ENCODE results near the gene EHMT1. TPM values are rescaled to one million over a fixed set of nuclear protein-coding genes. Genes with fewer than 3 reads are reported as not detected.

Gene EHMT1
- total and polyA plus RNA-seq, 2 of the 8 experiments (the other 6 are each of a cell fraction or from before 2014, with no cell fraction given) = 95.7 to 163 TPM

- no peak overlapping the region for H2BK120ac ChIP-seq (replicated peaks; ENCODE audit: low read depth, low read length)
- H4K8ac ChIP-seq (ENCODE audit: extremely low read depth, insufficient read depth, low read length) = no peak overlapping the region
- no peak overlapping the region for H3K14ac ChIP-seq (ENCODE audit: insufficient read length)
- peaks cover 7 to 15% of the 10 kb centered on the region in 2 experiments for H4K20me1 ChIP-seq (replicated peaks in 1 of 2; ENCODE audit: control insufficient read depth in 1 of 2, insufficient read depth in 2 of 2, low read length in 2 of 2)
- H3K23ac ChIP-seq (ENCODE audit: insufficient read length) = no peak overlapping the region
- H3K4me2 ChIP-seq (ENCODE audit: insufficient read depth in 1 of 2, low read depth in 2 of 2, low read length in 2 of 2) = no peak overlapping the region
- H3K27ac ChIP-seq (ENCODE audit: low read depth, low read length) = no peak overlapping the region
- H2BK15ac ChIP-seq (ENCODE audit: low read length) = no peak overlapping the region
- DNase-seq (ENCODE audit: low read depth in 1 of 2, low spot score in 2 of 2) (no peak), FAIRE-seq (no peak)
- ChIA-PET CTCF (ENCODE audit: partially characterized antibody) (interaction anchor here (0.6 kb wide), 1 partner anchor 51 kb away, joined by 3 read pairs; no protein-coding TSS in a partner anchor), POLR2A (ENCODE audit: partially characterized antibody) (no interaction called here)
- peaks cover 6 to 23% (median 13%) of the 10 kb centered on the region in 4 experiments; a peak in 6 of 8 replicates for H3K36me3 ChIP-seq (ENCODE audit: control insufficient read depth in 2 of 4, insufficient read depth in 4 of 4, low read length in 3 of 4)
- H3K56ac ChIP-seq (replicated peaks; ENCODE audit: insufficient read length, low read depth, low read length) = no peak overlapping the region
- no peak overlapping the region for H2AFZ ChIP-seq (ENCODE audit: low read length)
- H3K79me1 ChIP-seq (ENCODE audit: low read depth, low read length) = peaks cover 21% of the 10 kb centered on the region
- no peak overlapping the region for H4K91ac ChIP-seq (replicated peaks; ENCODE audit: insufficient read length, low read length)
- H3K4me3 ChIP-seq (ENCODE audit: extremely low read depth in 1 of 4, insufficient read depth in 2 of 4, low read depth in 3 of 4, low read length in 4 of 4) = no peak overlapping the region
- TF ChIP-seq TAF7 (optimal IDR thresholded peaks at IDR 0.05; ENCODE audit: borderline replicate concordance, low read depth, low read length) = no peak
- no peak for TF ChIP-seq PHF8 (conservative IDR thresholded peaks at IDR 0.05; ENCODE audit: low read depth, low read length)
- TF ChIP-seq SIN3A (conservative IDR thresholded peaks at IDR 0.05 in 1 of 2, IDR thresholded peaks at IDR 0.05 in 1 of 2; ENCODE audit: low read depth in 1 of 2, low read length in 2 of 2) = no peak
- TF ChIP-seq RAD21 (IDR thresholded peaks at IDR 0.05 in 1 of 2, conservative IDR thresholded peaks at IDR 0.05 in 1 of 2; ENCODE audit: low read depth in 2 of 2, low read length in 2 of 2) = no peak
- no peak for TF ChIP-seq EZH2 (IDR thresholded peaks at IDR 0.05; ENCODE audit: low read depth, low read length, severe bottlenecking)
- no peak for TF ChIP-seq BRCA1 (IDR thresholded peaks at IDR 0.05; ENCODE audit: low read depth, low read length)
- no peak for TF ChIP-seq TCF12 (IDR thresholded peaks at IDR 0.05; ENCODE audit: low read depth, low read length)
- TF ChIP-seq BACH1 (IDR thresholded peaks at IDR 0.05; ENCODE audit: low read length) = no peak
- TF ChIP-seq KDM1A (IDR thresholded peaks at IDR 0.05; ENCODE audit: borderline replicate concordance, low read length) = no peak
- TF ChIP-seq POLR2A (IDR thresholded peaks at IDR 0.05; ENCODE audit: control extremely low read depth in 1 of 2, low read depth in 2 of 2, low read length in 2 of 2) = no peak
- no peak for TF ChIP-seq CHD2 (IDR thresholded peaks at IDR 0.05; ENCODE audit: low read length)
- no peak for TF ChIP-seq EGR1 (IDR thresholded peaks at IDR 0.05; ENCODE audit: borderline replicate concordance, low read depth, low read length)
- TF ChIP-seq HDAC2 (IDR thresholded peaks at IDR 0.05; ENCODE audit: borderline replicate concordance in 1 of 2, low read depth in 2 of 2, low read length in 2 of 2) = no peak
- no peak overlapping the region for H3K18ac ChIP-seq (ENCODE audit: extremely low read depth, low read length)
- H3K4me1 ChIP-seq (replicated peaks in 1 of 4; ENCODE audit: control insufficient read depth in 3 of 4, insufficient read depth in 4 of 4, low read length in 3 of 4) = peaks cover 2 to 14% (median 8%) of the 10 kb centered on the region in 4 experiments; a peak in 5 of 7 replicates
- H2BK12ac ChIP-seq (ENCODE audit: low read depth, low read length) = no peak overlapping the region
- no peaks in the 10 kb centered on the region for H3K27me3 ChIP-seq (replicated peaks in 1 of 4; ENCODE audit: control insufficient read depth in 3 of 4, extremely low read depth in 1 of 4, insufficient read depth in 3 of 4, low read length in 3 of 4)
- no peak overlapping the region for H3K9ac ChIP-seq (replicated peaks in 1 of 4; ENCODE audit: extremely low read depth in 1 of 4, low read depth in 3 of 4, low read length in 3 of 4)
- no peaks in the 10 kb centered on the region for H3K23me2 ChIP-seq (ENCODE audit: low read depth, low read length)
- no peak overlapping the region for H4K5ac ChIP-seq (ENCODE audit: insufficient read length, low read depth, low read length)
- no peaks in the 10 kb centered on the region for H3K9me3 ChIP-seq (ENCODE audit: insufficient read depth in 2 of 2, low read depth in 1 of 2, low read length in 1 of 2)
- no peak overlapping the region for H3K4ac ChIP-seq (replicated peaks; ENCODE audit: insufficient read length, low read depth, low read length)
- 92% methylated on average over 2 of the region's 2 CpGs; no CpG with 5 or more reads in 1 of the 2 experiments for WGBS, 2 experiments (ENCODE audit: extremely low coverage in 1 of 2, insufficient coverage in 1 of 2, insufficient read length in 1 of 2, insufficient replicate concordance in 2 of 2, low coverage in 1 of 2, low lambda C conversion rate in 2 of 2, missing lambda C conversion rate in 1 of 2)
- no peak overlapping the region for H2AK5ac ChIP-seq (ENCODE audit: low read depth, low read length)
- H2BK5ac ChIP-seq (ENCODE audit: low read depth, low read length) = no peak overlapping the region
- peaks cover 8 to 70% of the 10 kb centered on the region in 2 experiments; a peak in 2 of 4 replicates for H3K79me2 ChIP-seq (ENCODE audit: control insufficient read depth in 1 of 2, insufficient read depth in 2 of 2, low read length in 2 of 2)
- no peak overlapping the region for H2BK20ac ChIP-seq (ENCODE audit: low read length)
These were observed 108.0 kb downstream of the EHMT1 start for GRCh38 chr9:137726764-137727163.

Data from H1 (cell line).